Measurements from ENCODE around the gene TBC1D17. TPM values are rescaled to one million over a fixed set of nuclear protein-coding genes. Genes with fewer than 3 reads are reported as not detected.

TBC1D17 gene
- total RNA-seq, 1 experiment from 2014 or later = 17.8 TPM

- Histone ChIP-seq H3K79me2 (ENCODE audit: low read length) (peaks cover 76% of the 10 kb centered on the region), H3K9me3 (ENCODE audit: low read length) (no peaks in the 10 kb centered on the region), H3K27ac (ENCODE audit: low read length) (no peak overlapping the region), H3K27me3 (ENCODE audit: low read length) (no peaks in the 10 kb centered on the region), H3K9ac (ENCODE audit: low read length) (no peak overlapping the region), H3K4me1 (ENCODE audit: insufficient read depth, low read length) (peaks cover under 1% of the 10 kb centered on the region), H4K20me1 (ENCODE audit: low read length) (peaks cover 40% of the 10 kb centered on the region), H3K4me3 (ENCODE audit: low read length) (no peak overlapping the region), H3K36me3 (ENCODE audit: low read depth, low read length) (peaks cover 72% of the 10 kb centered on the region), H3F3A (ENCODE audit: low read length, unreplicated experiment) (no peaks in the 10 kb centered on the region), H3K4me2 (ENCODE audit: low read length) (no peak overlapping the region), H2AFZ (ENCODE audit: low read length) (no peak overlapping the region), H3K9me2 (replicated peaks; ENCODE audit: low read length) (no peaks in the 10 kb centered on the region)
- no peak for DNase-seq
- CTCF ChIA-PET = no interaction called here
- intact Hi-C loops (cut with micrococcal nuclease) = no loop called here
- POLR2A ChIA-PET (ENCODE audit: unreplicated experiment) = no interaction called here
- TF ChIP-seq CTCF (conservative IDR thresholded peaks at IDR 0.05; ENCODE audit: low read depth, low read length) = peak; percentile 60
- no peak for TF ChIP-seq EZH2 (IDR thresholded peaks at IDR 0.05; ENCODE audit: low read length, unreplicated experiment)
- no peak for TF ChIP-seq EZH2phosphoT487 (IDR thresholded peaks at IDR 0.05; ENCODE audit: borderline replicate concordance, low read length)
- no TSS peak for BruUV-seq (replicated peaks)
- 0 out of 2 replicates have a peak, but pooled peaks have one; percentile 24 for ATAC-seq
Observed at GRCh38 chr19:49916839-49917733, 39.6 kb downstream of the TBC1D17 start.

GRCh38 chr19:49918089-49918488 is 40.6 kb downstream of the TBC1D17 start:
- POLR2A ChIA-PET (ENCODE audit: unreplicated experiment) = no interaction called here
- DNase-seq (no peak), ATAC-seq (no peak)
- Histone ChIP-seq H3K4me1 (ENCODE audit: insufficient read depth, low read length) (peaks cover 5% of the 10 kb centered on the region), H3K27me3 (ENCODE audit: low read length) (no peaks in the 10 kb centered on the region), H3K79me2 (ENCODE audit: low read length) (peaks cover 86% of the 10 kb centered on the region), H4K20me1 (ENCODE audit: low read length) (peaks cover 50% of the 10 kb centered on the region), H3K9me2 (replicated peaks; ENCODE audit: low read length) (no peaks in the 10 kb centered on the region), H3K27ac (ENCODE audit: low read length) (no peak overlapping the region), H2AFZ (ENCODE audit: low read length) (no peak overlapping the region), H3K4me3 (ENCODE audit: low read length) (no peak overlapping the region), H3K9me3 (ENCODE audit: low read length) (no peaks in the 10 kb centered on the region), H3K9ac (ENCODE audit: low read length) (no peak overlapping the region), H3F3A (ENCODE audit: low read length, unreplicated experiment) (no peaks in the 10 kb centered on the region), H3K4me2 (ENCODE audit: low read length) (no peak overlapping the region), H3K36me3 (ENCODE audit: low read depth, low read length) (peaks cover 72% of the 10 kb centered on the region)
- intact Hi-C loops (cut with micrococcal nuclease) = no loop called here
- no TSS peak for BruUV-seq (replicated peaks)
- CTCF ChIA-PET = no interaction called here
- TF ChIP-seq EZH2 (IDR thresholded peaks at IDR 0.05; ENCODE audit: low read length, unreplicated experiment) (no peak), EZH2phosphoT487 (IDR thresholded peaks at IDR 0.05; ENCODE audit: borderline replicate concordance, low read length) (no peak), CTCF (conservative IDR thresholded peaks at IDR 0.05; ENCODE audit: low read depth, low read length) (no peak)

Measured in PC-3 (cell line).